NCI-H526 (cell line): ENCODE data around the gene RFX2.
"Not testable (repeated sequence)": the region's sequence is repeated elsewhere in the genome, so short reads cannot be mapped to it uniquely, and the experiment has no call there.

Experiments
- DNase-seq, 2 experiments: peaks; one replicate each; lab custom pipeline; 2025; lab: John Stamatoyannopoulos, UW

RFX2 gene

GRCh38 chr19:6074709-6075403 lies 35.4 kb downstream of the RFX2 start:
- no peak for DNase-seq

- DNase-seq: no peak
Observed at GRCh38 chr19:6073858-6074708, 36.2 kb downstream of the RFX2 start.

GRCh38 chr19:6073233-6073632 lies 37.1 kb downstream of the RFX2 start:
- DNase-seq: not testable (repeated sequence)

- DNase-seq: no peak
Observed at GRCh38 chr19:6071875-6072274, 38.4 kb downstream of the RFX2 start.

GRCh38 chr19:6070720-6071485 lies 39.4 kb downstream of the RFX2 start:
- no peak for DNase-seq

- no peak for DNase-seq
Observed at GRCh38 chr19:6070207-6070681, 40.1 kb downstream of the RFX2 start.

- no peak for DNase-seq
Observed at GRCh38 chr19:6069268-6069791, 41.0 kb downstream of the RFX2 start.

- DNase-seq: no peak
Observed at GRCh38 chr19:6068711-6069110, 41.6 kb downstream of the RFX2 start.

- no peak for DNase-seq
Observed at GRCh38 chr19:6067975-6068374, 42.3 kb downstream of the RFX2 start.

- DNase-seq: peak; percentile 81 to 82
Observed at GRCh38 chr19:6066661-6067646, 43.3 kb downstream of the RFX2 start.

- no peak for DNase-seq
Observed at GRCh38 chr19:6065685-6066374, 44.5 kb downstream of the RFX2 start.

- no peak for DNase-seq
Observed at GRCh38 chr19:6064336-6065073, 45.8 kb downstream of the RFX2 start.

- no peak for DNase-seq
Observed at GRCh38 chr19:6063576-6064335, 46.5 kb downstream of the RFX2 start.

GRCh38 chr19:6062961-6063575 lies 47.2 kb downstream of the RFX2 start:
- no peak for DNase-seq

- no peak for DNase-seq
Observed at GRCh38 chr19:6062274-6062673, 48.0 kb downstream of the RFX2 start.

- no peak for DNase-seq
Observed at GRCh38 chr19:6061376-6062130, 48.7 kb downstream of the RFX2 start.

GRCh38 chr19:6060600-6061375 lies 49.5 kb downstream of the RFX2 start:
- DNase-seq: no peak
